SU-DHL-6 (cell line): ENCODE measurements around the gene KATNB1.

Source experiments
- H2AFZ ChIP-seq: fragments of 200-600 bp; sonication (generic); 2 replicates; pipeline ENCODE4 v1.6.1; 2014; ENCODE audit warnings: low read depth, mild to moderate bottlenecking, moderate library complexity, mixed read lengths, antibody characterized with exemption, low read length; ENCODE audit not compliant: severe bottlenecking
- H3F3A ChIP-seq: fragments of 200-600 bp; shearing (Covaris generic); 2 replicates; pipeline ENCODE4 v1.6.0; 2016; ENCODE audit warnings: antibody characterized with exemption, mild to moderate bottlenecking; ENCODE audit not compliant: insufficient read depth
- H3K27ac ChIP-seq: fragments of 200-600 bp; sonication (generic); 2 replicates; pipeline ENCODE4 v1.5.1; 2016; ENCODE audit warnings: low read depth, mild to moderate bottlenecking, low read length, moderate library complexity, mixed read lengths
- H3K27me3 ChIP-seq: fragments of 200-600 bp; sonication (generic), shearing (Covaris generic); 2 replicates; pipeline ENCODE4 v1.6.0; 2014; ENCODE audit warnings: mild to moderate bottlenecking, low read length
- H3K36me3 ChIP-seq: fragments of 200-600 bp; sonication (generic); 2 replicates; pipeline ENCODE4 v1.6.1; 2014; ENCODE audit warnings: mild to moderate bottlenecking, low read length, mixed read lengths
- H3K4me2 ChIP-seq: fragments of 300-600, 200-600 bp; shearing (Covaris generic), sonication (generic); 2 replicates; pipeline ENCODE4 v1.6.0; 2014; ENCODE audit warnings: low read length, low read depth, mild to moderate bottlenecking; ENCODE audit not compliant: poor library complexity, severe bottlenecking
- H3K4me3 ChIP-seq: fragments of 200-600 bp; sonication (generic); 2 replicates; pipeline ENCODE4 v1.5.1; 2014; ENCODE audit warnings: antibody characterized with exemption, low read length, mild to moderate bottlenecking, mixed read lengths; ENCODE audit not compliant: insufficient read depth, poor library complexity, severe bottlenecking
- H3K79me2 ChIP-seq: fragments of 200-600 bp; sonication (generic); 2 replicates; pipeline ENCODE4 v1.6.1; 2014; ENCODE audit warnings: mild to moderate bottlenecking, low read length, moderate library complexity; ENCODE audit not compliant: insufficient read depth
- H3K9ac ChIP-seq: fragments of 200-600 bp; sonication (generic); 2 replicates; pipeline ENCODE4 v1.7.0; 2014; ENCODE audit warnings: mild to moderate bottlenecking, low read length
- H3K9me2 ChIP-seq: fragments of 200-600 bp; sonication (generic); replicated peaks from 2 replicates; pipeline ENCODE4 v1.6.1; 2014; ENCODE audit warnings: low read length; ENCODE audit not compliant: insufficient read depth
- H3K9me3 ChIP-seq: fragments of 200-600 bp; sonication (generic); 2 replicates; pipeline ENCODE4 v1.6.1; 2014; ENCODE audit warnings: low read length, mixed read lengths; ENCODE audit not compliant: insufficient read depth
- H4K20me1 ChIP-seq: fragments of 200-600 bp; sonication (generic); 2 replicates; pipeline ENCODE4 v1.6.1; 2014; ENCODE audit warnings: low read depth, mild to moderate bottlenecking, antibody characterized with exemption, low read length, moderate library complexity, mixed read lengths
- EZH2phosphoT487 ChIP-seq: fragments of 200-600 bp; sonication (generic), shearing (Covaris generic); conservative IDR thresholded peaks from 2 replicates; pipeline ENCODE4 v1.6.1; 2018; ENCODE audit warnings: mild to moderate bottlenecking, antibody characterized with exemption, low read length, moderate library complexity, mixed read lengths
- TF ChIP-seq, protein P1 (sequence below): fragments of 200-600 bp; sonication (generic); IDR thresholded peaks from one replicate; pipeline ENCODE4 v1.5.1; 2017; ENCODE audit warnings: antibody characterized with exemption, mild to moderate bottlenecking, low read length, moderate library complexity; ENCODE audit not compliant: insufficient read depth, poor library complexity, severe bottlenecking

The KATNB1 gene

DNA sequence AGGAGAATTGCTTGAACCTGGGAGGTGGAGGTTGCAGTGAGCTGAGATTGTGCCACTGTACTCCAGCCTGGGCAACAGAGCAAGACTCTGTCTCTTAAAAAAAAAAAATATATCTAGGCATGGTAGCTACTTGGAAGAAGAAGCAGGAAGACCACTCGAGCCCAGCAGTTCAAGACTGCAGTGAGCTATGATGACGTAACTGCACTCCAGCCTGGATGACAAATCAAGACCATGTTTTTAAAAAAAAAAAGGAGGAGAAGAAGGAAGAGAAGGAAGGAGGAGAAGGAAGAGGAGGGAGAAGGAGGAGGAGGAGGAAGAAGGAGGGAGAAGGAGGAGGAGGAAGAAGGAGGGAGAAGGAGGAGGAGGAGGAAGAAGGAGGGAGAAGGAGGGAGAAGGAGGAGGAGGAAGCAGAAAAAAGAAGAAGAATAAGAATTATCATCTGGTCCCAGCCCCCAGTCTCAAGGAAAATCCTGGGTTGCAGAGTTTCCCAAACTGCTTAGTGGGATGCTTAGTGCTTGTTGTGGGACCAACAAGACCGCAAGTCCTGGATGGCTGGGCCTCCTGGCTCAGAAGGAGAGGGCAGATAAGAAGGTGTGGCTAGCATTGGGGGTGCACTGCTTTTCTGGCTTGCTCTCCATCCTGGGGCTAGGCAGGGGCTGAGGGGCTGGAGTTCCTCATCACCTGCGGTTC, 44.6 kb upstream of the KATNB1 start:
- H4K20me1 ChIP-seq: no peaks in the 10 kb centered on the region

DNA sequence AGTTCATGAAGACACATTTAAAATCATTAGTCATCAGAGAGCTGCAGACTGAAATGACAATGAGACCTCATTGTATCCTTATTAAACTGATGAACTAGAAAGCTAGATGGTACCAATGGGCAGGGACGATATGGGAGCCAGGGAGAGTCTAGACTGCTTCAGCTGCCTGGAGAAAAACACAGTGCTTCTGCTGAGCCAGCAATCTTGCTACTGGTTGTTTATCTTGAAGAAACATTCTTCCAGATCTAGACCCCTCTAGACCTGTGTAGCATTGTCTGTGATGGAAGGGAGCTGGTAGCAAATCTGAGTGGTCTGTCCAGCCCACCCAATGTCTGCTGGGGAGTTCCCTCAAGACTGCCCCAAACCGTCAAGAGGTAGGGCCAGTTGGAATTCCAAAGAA, 42.9 kb upstream of the KATNB1 start:
- H3K9me2 ChIP-seq: no peaks in the 10 kb centered on the region
- H3F3A ChIP-seq: no peaks in the 10 kb centered on the region
- H3K27me3 ChIP-seq: no peaks in the 10 kb centered on the region
- H3K9me3 ChIP-seq: no peaks in the 10 kb centered on the region
- H3K79me2 ChIP-seq: no peaks in the 10 kb centered on the region
- H2AFZ ChIP-seq: no peak overlapping the region
- no peak overlapping the region for H3K27ac ChIP-seq
- no peaks in the 10 kb centered on the region for H3K36me3 ChIP-seq
- no peak overlapping the region for H3K4me3 ChIP-seq
- H3K4me2 ChIP-seq: no peak overlapping the region
- TF ChIP-seq, protein P1, sequence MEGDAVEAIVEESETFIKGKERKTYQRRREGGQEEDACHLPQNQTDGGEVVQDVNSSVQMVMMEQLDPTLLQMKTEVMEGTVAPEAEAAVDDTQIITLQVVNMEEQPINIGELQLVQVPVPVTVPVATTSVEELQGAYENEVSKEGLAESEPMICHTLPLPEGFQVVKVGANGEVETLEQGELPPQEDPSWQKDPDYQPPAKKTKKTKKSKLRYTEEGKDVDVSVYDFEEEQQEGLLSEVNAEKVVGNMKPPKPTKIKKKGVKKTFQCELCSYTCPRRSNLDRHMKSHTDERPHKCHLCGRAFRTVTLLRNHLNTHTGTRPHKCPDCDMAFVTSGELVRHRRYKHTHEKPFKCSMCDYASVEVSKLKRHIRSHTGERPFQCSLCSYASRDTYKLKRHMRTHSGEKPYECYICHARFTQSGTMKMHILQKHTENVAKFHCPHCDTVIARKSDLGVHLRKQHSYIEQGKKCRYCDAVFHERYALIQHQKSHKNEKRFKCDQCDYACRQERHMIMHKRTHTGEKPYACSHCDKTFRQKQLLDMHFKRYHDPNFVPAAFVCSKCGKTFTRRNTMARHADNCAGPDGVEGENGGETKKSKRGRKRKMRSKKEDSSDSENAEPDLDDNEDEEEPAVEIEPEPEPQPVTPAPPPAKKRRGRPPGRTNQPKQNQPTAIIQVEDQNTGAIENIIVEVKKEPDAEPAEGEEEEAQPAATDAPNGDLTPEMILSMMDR: no peak
- no peak for TF ChIP-seq EZH2phosphoT487
- H3K9ac ChIP-seq: no peak overlapping the region
- no peaks in the 10 kb centered on the region for H4K20me1 ChIP-seq

More for the DNA sequence above, 44.6 kb upstream of the KATNB1 start:
- Histone ChIP-seq H3K9ac (no peak overlapping the region), H3K9me2 (no peaks in the 10 kb centered on the region), H3K4me2 (no peak overlapping the region), H3K4me3 (no peak overlapping the region), H3K27ac (no peak overlapping the region), H3F3A (no peaks in the 10 kb centered on the region), H3K79me2 (no peaks in the 10 kb centered on the region), H3K9me3 (no peaks in the 10 kb centered on the region), H2AFZ (no peak overlapping the region), H3K27me3 (no peaks in the 10 kb centered on the region), H3K36me3 (no peaks in the 10 kb centered on the region)
- TF ChIP-seq, protein P1: no peak
- TF ChIP-seq EZH2phosphoT487: no peak

DNA sequence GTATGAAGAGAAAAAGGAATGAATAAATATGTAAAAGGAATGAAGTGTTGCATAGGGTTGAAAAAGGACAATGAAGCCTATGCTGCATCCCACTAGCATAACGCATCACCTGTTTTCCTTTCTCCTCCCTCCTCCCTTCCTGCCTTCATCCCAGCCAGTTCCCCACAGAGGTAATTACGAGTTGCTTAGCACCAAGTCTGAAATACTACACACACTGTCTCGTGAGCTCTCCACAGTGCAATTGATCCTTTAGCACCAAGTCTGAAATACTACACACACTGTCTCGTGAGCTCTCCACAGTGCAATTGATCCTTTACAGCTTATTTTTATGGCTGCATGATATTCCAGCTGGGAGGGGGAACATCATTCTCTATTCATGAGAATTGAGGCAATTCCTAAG, 42.0 kb upstream of the KATNB1 start:
- Histone ChIP-seq H3K9me3 (no peaks in the 10 kb centered on the region), H3K4me2 (no peak overlapping the region)

More for the DNA sequence above, 42.0 kb upstream of the KATNB1 start:
- Histone ChIP-seq H3K9me2 (no peaks in the 10 kb centered on the region), H3F3A (no peaks in the 10 kb centered on the region), H4K20me1 (no peaks in the 10 kb centered on the region), H3K27me3 (no peaks in the 10 kb centered on the region), H2AFZ (no peak overlapping the region), H3K79me2 (no peaks in the 10 kb centered on the region), H3K9ac (no peak overlapping the region), H3K4me3 (no peak overlapping the region), H3K36me3 (no peaks in the 10 kb centered on the region), H3K27ac (no peak overlapping the region)
- TF ChIP-seq, protein P1: no peak
- TF ChIP-seq EZH2phosphoT487: no peak
